ENCODE data around the gene HPS1.

DNA sequence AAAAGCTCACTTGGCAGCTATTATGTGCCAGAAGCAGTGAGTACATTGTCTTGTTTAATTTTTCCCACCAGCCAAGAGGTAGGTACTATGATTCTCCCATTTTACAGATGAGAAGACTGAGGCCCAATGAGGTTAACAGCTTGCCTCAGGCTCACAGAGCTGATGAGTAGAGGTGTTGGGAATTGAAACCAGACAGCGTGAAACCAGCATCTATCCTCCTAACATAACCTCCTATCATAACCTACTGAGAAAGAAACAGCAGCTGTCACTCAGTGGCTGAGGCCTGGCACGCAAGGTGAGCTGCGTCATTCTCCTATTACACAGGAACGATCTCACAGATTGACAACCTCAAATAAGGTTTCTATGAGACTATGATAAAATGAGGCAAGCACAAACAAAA lies 37.9 kb downstream of the HPS1 start:
- TF ChIP-seq, protein P1, sequence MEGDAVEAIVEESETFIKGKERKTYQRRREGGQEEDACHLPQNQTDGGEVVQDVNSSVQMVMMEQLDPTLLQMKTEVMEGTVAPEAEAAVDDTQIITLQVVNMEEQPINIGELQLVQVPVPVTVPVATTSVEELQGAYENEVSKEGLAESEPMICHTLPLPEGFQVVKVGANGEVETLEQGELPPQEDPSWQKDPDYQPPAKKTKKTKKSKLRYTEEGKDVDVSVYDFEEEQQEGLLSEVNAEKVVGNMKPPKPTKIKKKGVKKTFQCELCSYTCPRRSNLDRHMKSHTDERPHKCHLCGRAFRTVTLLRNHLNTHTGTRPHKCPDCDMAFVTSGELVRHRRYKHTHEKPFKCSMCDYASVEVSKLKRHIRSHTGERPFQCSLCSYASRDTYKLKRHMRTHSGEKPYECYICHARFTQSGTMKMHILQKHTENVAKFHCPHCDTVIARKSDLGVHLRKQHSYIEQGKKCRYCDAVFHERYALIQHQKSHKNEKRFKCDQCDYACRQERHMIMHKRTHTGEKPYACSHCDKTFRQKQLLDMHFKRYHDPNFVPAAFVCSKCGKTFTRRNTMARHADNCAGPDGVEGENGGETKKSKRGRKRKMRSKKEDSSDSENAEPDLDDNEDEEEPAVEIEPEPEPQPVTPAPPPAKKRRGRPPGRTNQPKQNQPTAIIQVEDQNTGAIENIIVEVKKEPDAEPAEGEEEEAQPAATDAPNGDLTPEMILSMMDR (conservative IDR thresholded peaks at IDR 0.05) = no peak
- TF ChIP-seq ZFX (IDR thresholded peaks at IDR 0.05) = no peak

All from C4-2B (cell line).